K562 (cell line): ENCODE measurements around the gene SLC4A2. TPM values are rescaled to one million over a fixed set of nuclear protein-coding genes. Genes with fewer than 3 reads are reported as not detected.
A peak's percentile ranks its signal among the peaks of the same experiment; 100 is the strongest.

Source experiments
- ATF1 ChIP-seq, 2 experiments: fragments of 450-650 bp in 1 of 2; IDR thresholded peaks; 2 replicates each; pipeline ENCODE4 v1.6.1; 2016; ENCODE audit warnings: missing compliant biosample characterization in 1 of 2, missing genetic modification characterization in 1 of 2
- CBFB ChIP-seq: sonication (generic); formaldehyde crosslinking; IDR thresholded peaks from 2 replicates; pipeline ENCODE4 v1.4.0; 2020; ENCODE audit warnings: mild to moderate bottlenecking, missing genetic modification reagents
- DACH1 ChIP-seq: fragments of 450-650 bp; IDR thresholded peaks from 2 replicates; pipeline ENCODE4 v1.6.1; 2018; ENCODE audit not compliant: partially characterized antibody
- EHMT2 ChIP-seq: fragments of 450-650 bp; IDR thresholded peaks from 2 replicates; pipeline ENCODE4 v1.6.1; 2018; ENCODE audit warnings: antibody characterized with exemption
- ERF ChIP-seq: fragments of 450-650 bp; formaldehyde crosslinking; IDR thresholded peaks from 2 replicates; pipeline ENCODE4 v1.4.0; 2020; ENCODE audit warnings: mild to moderate bottlenecking, mixed read lengths
- FOXK1 ChIP-seq: sonication (generic); formaldehyde crosslinking; IDR thresholded peaks from 2 replicates; pipeline ENCODE4 v1.8.0; 2022; ENCODE audit warnings: missing genetic modification reagents, mild to moderate bottlenecking, borderline replicate concordance
- KDM1A ChIP-seq, 2 experiments: fragments of 450-650 bp; IDR thresholded peaks; 2 replicates each; pipeline ENCODE4 v1.6.1; 2016; ENCODE audit warnings: mild to moderate bottlenecking in 2 of 2
- LEF1 ChIP-seq: fragments of 450-650 bp; IDR thresholded peaks from 2 replicates; pipeline ENCODE4 v1.6.1; 2016; ENCODE audit warnings: mild to moderate bottlenecking
- NBN ChIP-seq: fragments of 450-650 bp; IDR thresholded peaks from 2 replicates; pipeline ENCODE4 v1.6.1; 2016; ENCODE audit warnings: low read depth, mild to moderate bottlenecking
- NFRKB ChIP-seq: fragments of 450-650 bp; IDR thresholded peaks from 2 replicates; pipeline ENCODE4 v1.6.1; 2016; ENCODE audit warnings: low read depth
- POLR2A ChIP-seq: fragments of 450-650 bp; conservative IDR thresholded peaks from 2 replicates; pipeline ENCODE4 v1.6.1; 2016
- RNF2 ChIP-seq: sonication (generic); IDR thresholded peaks from 2 replicates; pipeline ENCODE4 v1.6.1; 2016
- SAFB2 ChIP-seq: fragments of 200-400 bp; formaldehyde crosslinking; IDR thresholded peaks from 2 replicates; pipeline ENCODE4 v1.6.1; 2018; ENCODE audit warnings: borderline replicate concordance, low read length, low read depth, moderate library complexity; ENCODE audit not compliant: severe bottlenecking
- SREBF1 ChIP-seq: fragments of 150-350 bp; IDR thresholded peaks from 2 replicates; pipeline ENCODE4 v1.6.1; 2014; ENCODE audit warnings: antibody characterized with exemption, low read depth, low read length, borderline replicate concordance
- YBX1 ChIP-seq: fragments of 450-650 bp; IDR thresholded peaks from 2 replicates; pipeline ENCODE4 v1.7.1; 2016; ENCODE audit warnings: mild to moderate bottlenecking
- ZNF175 ChIP-seq: fragments of 200-800 bp; sonication (Bioruptor generic); IDR thresholded peaks from 2 replicates; pipeline ENCODE4 v1.6.1; 2016; ENCODE audit warnings: low read depth, mild to moderate bottlenecking, missing genetic modification characterization, missing compliant biosample characterization
- polyA plus RNA-seq, 8 experiments: library from polyadenylated mRNA; depleted of rRNA in 4 of 8; stranded (reverse) in 5 of 8; unstranded in 3 of 8; fragments of >200 nt; fragmentation: Nextera tagmentation in 2 of 8; fragmentation: Illumina TruSeq in 1 of 8; extraction: Ambion mirVana in 2 of 8; extraction: Trizol in 1 of 8; gene quantifications; 2 replicates each; pipeline versions ENCODE4 v1.2.1 to v1.2.3, GENCODE V29; 2011 to 2014; ENCODE audit warnings: inconsistent platforms in 1 of 8, missing spikeins in 1 of 8
- total RNA-seq, 7 experiments: library from RNA; depleted of rRNA in 6 of 7; stranded (reverse); fragments of >200 nt in 6 of 7; fragmentation: Illumina TruSeq in 2 of 7; extraction: Trizol in 2 of 7; gene quantifications; 2 replicates each; pipeline versions ENCODE4 v1.2.1 to v1.2.3, GENCODE V29; 2011 to 2021; ENCODE audit warnings: low replicate concordance in 1 of 7
- TF ChIP-seq, protein P1 (sequence below): fragments of 200-800 bp; sonication (Bioruptor generic); IDR thresholded peaks from 2 replicates; pipeline ENCODE4 v1.6.1; 2017; ENCODE audit warnings: missing genetic modification characterization, missing compliant biosample characterization
- TF ChIP-seq, protein P2 (sequence below): fragments of 250-450 bp; sonication (Bioruptor Pico); IDR thresholded peaks from 2 replicates; pipeline ENCODE4 v1.8.0; 2022; ENCODE audit warnings: moderate library complexity, mild to moderate bottlenecking, inconsistent platforms
- TF ChIP-seq, protein P3 (sequence below), 3 experiments: fragments of 200-800 bp in 1 of 3; fragments of 250-450 bp in 1 of 3; fragments of 450-650 bp in 1 of 3; sonication (Bioruptor Pico) in 1 of 3; sonication (Bioruptor generic) in 1 of 3; formaldehyde crosslinking in 1 of 3; IDR thresholded peaks; 2 replicates each; pipeline versions ENCODE4 v1.6.1 to v1.8.0; 2016 to 2022; ENCODE audit warnings: mild to moderate bottlenecking in 2 of 3, missing genetic modification characterization in 2 of 3, missing compliant biosample characterization in 1 of 3, moderate library complexity in 1 of 3

The SLC4A2 gene
- total and polyA plus RNA-seq, 9 of the 15 experiments (the other 6 are each of a cell fraction or from before 2014, with no cell fraction given): 11.4 to 375 (median 130) TPM

DNA sequence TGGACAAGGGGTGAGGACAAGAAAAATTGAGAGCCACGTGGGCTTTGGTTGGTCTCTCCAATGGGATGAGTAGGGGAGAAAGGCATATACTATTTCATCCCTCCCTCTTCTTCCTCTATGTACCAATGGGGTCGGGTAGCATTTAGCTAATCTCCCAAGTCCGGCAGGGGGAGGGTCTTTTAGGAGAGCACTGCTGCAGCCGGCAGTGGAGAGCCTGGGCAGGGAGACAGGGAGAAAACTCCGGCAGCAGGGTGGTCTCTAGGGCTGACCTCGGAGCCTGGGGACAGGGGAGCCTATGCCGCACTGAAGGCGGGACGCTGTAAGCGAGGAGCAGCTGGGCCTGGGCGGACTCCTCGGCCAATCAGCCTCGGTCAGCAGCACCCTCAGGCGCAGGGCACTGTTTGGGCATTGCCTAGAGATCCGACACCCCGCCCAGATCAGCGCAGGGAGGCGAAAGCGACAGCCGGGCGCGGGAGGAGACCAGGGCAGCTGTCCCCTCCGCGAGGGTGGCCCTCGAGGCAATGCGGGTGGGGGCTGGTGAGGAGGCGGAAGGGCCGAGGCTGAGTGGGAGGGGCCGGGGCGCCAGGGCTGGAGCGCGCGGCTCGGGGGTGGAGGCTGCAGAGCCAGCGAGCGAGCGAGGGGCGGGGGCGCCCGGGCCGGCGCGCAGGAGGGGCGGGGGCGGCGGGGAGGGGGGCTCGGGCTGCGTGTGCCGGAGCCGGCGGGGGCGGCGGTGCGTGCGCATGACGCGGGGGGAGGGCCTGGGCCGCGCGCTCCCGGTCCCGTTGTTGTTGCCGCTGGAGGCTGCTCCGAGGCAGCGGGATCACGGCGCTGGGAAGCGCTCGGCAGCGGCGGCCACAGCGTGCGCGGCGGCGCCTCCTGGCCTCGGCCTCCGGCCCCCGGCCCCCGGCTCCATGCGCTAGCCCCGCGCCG is 26.6 kb downstream of the SLC4A2 start, which contains the start of gene AGAP3 (continued):
- TF ChIP-seq SREBF1: no peak
- TF ChIP-seq, protein P1, sequence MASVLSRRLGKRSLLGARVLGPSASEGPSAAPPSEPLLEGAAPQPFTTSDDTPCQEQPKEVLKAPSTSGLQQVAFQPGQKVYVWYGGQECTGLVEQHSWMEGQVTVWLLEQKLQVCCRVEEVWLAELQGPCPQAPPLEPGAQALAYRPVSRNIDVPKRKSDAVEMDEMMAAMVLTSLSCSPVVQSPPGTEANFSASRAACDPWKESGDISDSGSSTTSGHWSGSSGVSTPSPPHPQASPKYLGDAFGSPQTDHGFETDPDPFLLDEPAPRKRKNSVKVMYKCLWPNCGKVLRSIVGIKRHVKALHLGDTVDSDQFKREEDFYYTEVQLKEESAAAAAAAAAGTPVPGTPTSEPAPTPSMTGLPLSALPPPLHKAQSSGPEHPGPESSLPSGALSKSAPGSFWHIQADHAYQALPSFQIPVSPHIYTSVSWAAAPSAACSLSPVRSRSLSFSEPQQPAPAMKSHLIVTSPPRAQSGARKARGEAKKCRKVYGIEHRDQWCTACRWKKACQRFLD (CRISPR knock-in tag): no peak
- TF ChIP-seq ZNF175: no peak
- peak; percentile 94 for TF ChIP-seq ERF (CRISPR knock-in tag)
- TF ChIP-seq DACH1: peak; percentile 64
- TF ChIP-seq, protein P2, sequence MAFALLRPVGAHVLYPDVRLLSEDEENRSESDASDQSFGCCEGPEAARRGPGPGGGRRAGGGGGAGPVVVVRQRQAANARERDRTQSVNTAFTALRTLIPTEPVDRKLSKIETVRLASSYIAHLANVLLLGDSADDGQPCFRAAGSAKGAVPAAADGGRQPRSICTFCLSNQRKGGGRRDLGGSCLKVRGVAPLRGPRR: no peak
- TF ChIP-seq CBFB: 0 out of 2 replicates have a peak, but pooled peaks have one; percentile 10
- TF ChIP-seq YBX1: no peak
- peak; percentile 76; the same call in 1 of the 2 replicates for TF ChIP-seq NBN
- TF ChIP-seq KDM1A (IDR thresholded peaks at IDR 0.05): no peak
- 0 out of 2 replicates have a peak, but pooled peaks have one; percentile 27 for TF ChIP-seq LEF1
- TF ChIP-seq NFRKB: peak; percentile 78
- TF ChIP-seq EHMT2: no peak
- TF ChIP-seq RNF2: no peak
- TF ChIP-seq SAFB2: no peak
- TF ChIP-seq ATF1 (CRISPR knock-in tag; IDR thresholded peaks at IDR 0.05): no peak
- TF ChIP-seq ATF1 (tag; IDR thresholded peaks at IDR 0.05): peak; percentile 56; the same call in 1 of the 2 replicates
- TF ChIP-seq, protein P3, sequence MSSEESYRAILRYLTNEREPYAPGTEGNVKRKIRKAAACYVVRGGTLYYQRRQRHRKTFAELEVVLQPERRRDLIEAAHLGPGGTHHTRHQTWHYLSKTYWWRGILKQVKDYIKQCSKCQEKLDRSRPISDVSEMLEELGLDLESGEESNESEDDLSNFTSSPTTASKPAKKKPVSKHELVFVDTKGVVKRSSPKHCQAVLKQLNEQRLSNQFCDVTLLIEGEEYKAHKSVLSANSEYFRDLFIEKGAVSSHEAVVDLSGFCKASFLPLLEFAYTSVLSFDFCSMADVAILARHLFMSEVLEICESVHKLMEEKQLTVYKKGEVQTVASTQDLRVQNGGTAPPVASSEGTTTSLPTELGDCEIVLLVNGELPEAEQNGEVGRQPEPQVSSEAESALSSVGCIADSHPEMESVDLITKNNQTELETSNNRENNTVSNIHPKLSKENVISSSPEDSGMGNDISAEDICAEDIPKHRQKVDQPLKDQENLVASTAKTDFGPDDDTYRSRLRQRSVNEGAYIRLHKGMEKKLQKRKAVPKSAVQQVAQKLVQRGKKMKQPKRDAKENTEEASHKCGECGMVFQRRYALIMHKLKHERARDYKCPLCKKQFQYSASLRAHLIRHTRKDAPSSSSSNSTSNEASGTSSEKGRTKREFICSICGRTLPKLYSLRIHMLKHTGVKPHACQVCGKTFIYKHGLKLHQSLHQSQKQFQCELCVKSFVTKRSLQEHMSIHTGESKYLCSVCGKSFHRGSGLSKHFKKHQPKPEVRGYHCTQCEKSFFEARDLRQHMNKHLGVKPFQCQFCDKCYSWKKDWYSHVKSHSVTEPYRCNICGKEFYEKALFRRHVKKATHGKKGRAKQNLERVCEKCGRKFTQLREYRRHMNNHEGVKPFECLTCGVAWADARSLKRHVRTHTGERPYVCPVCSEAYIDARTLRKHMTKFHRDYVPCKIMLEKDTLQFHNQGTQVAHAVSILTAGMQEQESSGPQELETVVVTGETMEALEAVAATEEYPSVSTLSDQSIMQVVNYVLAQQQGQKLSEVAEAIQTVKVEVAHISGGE (CRISPR knock-in tag; IDR thresholded peaks at IDR 0.05): peak in 1 of 3 experiments; percentile 31; a peak in 1 of 6 replicates
- TF ChIP-seq POLR2A: peak; percentile 97
- TF ChIP-seq FOXK1: 0 out of 2 replicates have a peak, but pooled peaks have one; percentile 17
